ENCODE results near the gene RPS14. TPM values are rescaled to one million over a fixed set of nuclear protein-coding genes. Genes with fewer than 3 reads are reported as not detected.

RPS14 gene
- total and polyA plus RNA-seq, 2 of the 8 experiments (the other 6 are each of a cell fraction or from before 2014, with no cell fraction given): 2,548 to 6,423 TPM

GRCh38 chr5:150434464-150434863 lies 15.1 kb downstream of the RPS14 start:
- H3K18ac ChIP-seq (ENCODE audit: extremely low read depth, low read length): no peak overlapping the region
- no peak overlapping the region for H2BK12ac ChIP-seq (ENCODE audit: low read depth, low read length)
- no peak for TF ChIP-seq SIN3A (conservative IDR thresholded peaks at IDR 0.05 in 1 of 2, IDR thresholded peaks at IDR 0.05 in 1 of 2; ENCODE audit: low read depth in 1 of 2, low read length in 2 of 2)
- no peak for TF ChIP-seq CHD2 (IDR thresholded peaks at IDR 0.05; ENCODE audit: low read length)
- no peak for TF ChIP-seq MAFK (IDR thresholded peaks at IDR 0.05; ENCODE audit: low read depth, low read length)
- TF ChIP-seq BACH1 (IDR thresholded peaks at IDR 0.05; ENCODE audit: low read length): no peak
- TF ChIP-seq KDM1A (IDR thresholded peaks at IDR 0.05; ENCODE audit: borderline replicate concordance, low read length): no peak
- no peak for TF ChIP-seq CBX8 (IDR thresholded peaks at IDR 0.05; ENCODE audit: borderline replicate concordance, low read depth, low read length)
- TF ChIP-seq SUZ12 (IDR thresholded peaks at IDR 0.05; ENCODE audit: low read length): no peak
- TF ChIP-seq FOSL1 (IDR thresholded peaks at IDR 0.05; ENCODE audit: insufficient read depth, low read depth, low read length): no peak
- no peak for TF ChIP-seq SRF (IDR thresholded peaks at IDR 0.05; ENCODE audit: low read depth, low read length)
- no peak for TF ChIP-seq EGR1 (IDR thresholded peaks at IDR 0.05; ENCODE audit: borderline replicate concordance, low read depth, low read length)
- no peak for TF ChIP-seq E2F6 (IDR thresholded peaks at IDR 0.05)
- TF ChIP-seq JUND (IDR thresholded peaks at IDR 0.05; ENCODE audit: low read length): no peak
- TF ChIP-seq EZH2 (IDR thresholded peaks at IDR 0.05; ENCODE audit: low read depth, low read length, severe bottlenecking): no peak
- TF ChIP-seq SP1 (IDR thresholded peaks at IDR 0.05; ENCODE audit: low read depth, low read length): no peak
- H2AK5ac ChIP-seq (ENCODE audit: low read depth, low read length): no peak overlapping the region
- no peak overlapping the region for H4K5ac ChIP-seq (ENCODE audit: insufficient read length, low read depth, low read length)
- no peak overlapping the region for H3K4ac ChIP-seq (replicated peaks; ENCODE audit: insufficient read length, low read depth, low read length)
- H3K4me3 ChIP-seq (ENCODE audit: extremely low read depth in 1 of 4, insufficient read depth in 2 of 4, low read depth in 3 of 4, low read length in 4 of 4): no peak overlapping the region
- CTCF ChIA-PET (ENCODE audit: partially characterized antibody): interaction anchor here (0.8 to 14.1 kb wide), 6 partner anchors 14 to 126 kb away, joined by 3 to 245 read pairs (median 6); no protein-coding TSS in a partner anchor
- H3K79me2 ChIP-seq (ENCODE audit: control insufficient read depth in 1 of 2, insufficient read depth in 2 of 2, low read length in 2 of 2): no peaks in the 10 kb centered on the region
- no peak overlapping the region for H4K91ac ChIP-seq (replicated peaks; ENCODE audit: insufficient read length, low read length)
- H3K9me3 ChIP-seq (ENCODE audit: insufficient read depth in 2 of 2, low read depth in 1 of 2, low read length in 1 of 2): no peaks in the 10 kb centered on the region
- no peaks in the 10 kb centered on the region for H3K27me3 ChIP-seq (replicated peaks in 1 of 4; ENCODE audit: control insufficient read depth in 3 of 4, extremely low read depth in 1 of 4, insufficient read depth in 3 of 4, low read length in 3 of 4)
- no peak overlapping the region for H2AFZ ChIP-seq (ENCODE audit: low read length)
- H3K23me2 ChIP-seq (ENCODE audit: low read depth, low read length): no peaks in the 10 kb centered on the region; the same call in 1 of the 2 replicates
- no peak overlapping the region for H3K4me2 ChIP-seq (ENCODE audit: insufficient read depth in 1 of 2, low read depth in 2 of 2, low read length in 2 of 2)
- 90% methylated on average over 6 of the region's 6 CpGs; no CpG with 5 or more reads in 1 of the 2 experiments for WGBS, 2 experiments (ENCODE audit: extremely low coverage in 1 of 2, insufficient coverage in 1 of 2, insufficient read length in 1 of 2, insufficient replicate concordance in 2 of 2, low coverage in 1 of 2, low lambda C conversion rate in 2 of 2, missing lambda C conversion rate in 1 of 2)
- H2BK15ac ChIP-seq (ENCODE audit: low read length): no peak overlapping the region
- no peak overlapping the region for H4K8ac ChIP-seq (ENCODE audit: extremely low read depth, insufficient read depth, low read length)
- no peaks in the 10 kb centered on the region for H3K79me1 ChIP-seq (ENCODE audit: low read depth, low read length)
- no peak overlapping the region for H3K27ac ChIP-seq (ENCODE audit: low read depth, low read length)
- H3K56ac ChIP-seq (replicated peaks; ENCODE audit: insufficient read length, low read depth, low read length): no peak overlapping the region
- 0 out of 7 replicates have a peak, but pooled peaks cover 0 to 2% (median 0%) of the 10 kb centered on the region in 4 experiments for H3K4me1 ChIP-seq (replicated peaks in 1 of 4; ENCODE audit: control insufficient read depth in 3 of 4, insufficient read depth in 4 of 4, low read length in 3 of 4)
- no peak overlapping the region for H3K9ac ChIP-seq (replicated peaks in 1 of 4; ENCODE audit: extremely low read depth in 1 of 4, low read depth in 3 of 4, low read length in 3 of 4)
- DNase-seq (ENCODE audit: low read depth in 1 of 2, low spot score in 2 of 2) (no peak), FAIRE-seq (no peak)
- no peak overlapping the region for H3K14ac ChIP-seq (ENCODE audit: insufficient read length)
- no peak overlapping the region for H2BK5ac ChIP-seq (ENCODE audit: low read depth, low read length)
- peaks cover 0 to 1% of the 10 kb centered on the region in 2 experiments for H4K20me1 ChIP-seq (replicated peaks in 1 of 2; ENCODE audit: control insufficient read depth in 1 of 2, insufficient read depth in 2 of 2, low read length in 2 of 2)
- no peak overlapping the region for H3K23ac ChIP-seq (ENCODE audit: insufficient read length)
- POLR2A ChIA-PET (ENCODE audit: partially characterized antibody): interaction anchor here (0.9 to 5.9 kb wide), 8 partner anchors 9 to 40 kb away, joined by 3 to 50 read pairs (median 6); partner anchors contain the start of gene RPS14
- no peak overlapping the region for H2BK120ac ChIP-seq (replicated peaks; ENCODE audit: low read depth, low read length)
- H2BK20ac ChIP-seq (ENCODE audit: low read length): no peak overlapping the region
- H3K36me3 ChIP-seq (ENCODE audit: control insufficient read depth in 2 of 4, insufficient read depth in 4 of 4, low read length in 3 of 4): no peaks in the 10 kb centered on the region
